ENCODE data around the gene CCL7. TPM values are rescaled to one million over a fixed set of nuclear protein-coding genes. Genes with fewer than 3 reads are reported as not detected.
"Not testable (repeated sequence)": the region's sequence is repeated elsewhere in the genome, so short reads cannot be mapped to it uniquely, and the experiment has no call there.

The CCL7 gene
- total RNA-seq, result not detected

GRCh38 chr17:34269969-34270368 is at the start of gene CCL7:
Gene CCL7, plus strand, starts transcription at chr17:34270221. Its CDS starts 70 bp downstream, at chr17:34270291.
- H3K27me3 Mint-ChIP-seq, result peaks cover 47% of the 10 kb centered on the region
- POLR2A ChIA-PET, result no interaction called here
- no peaks in the 10 kb centered on the region for H3K36me3 Mint-ChIP-seq
- H3K27ac Mint-ChIP-seq, result no peak within 1 kb of the TSS
- intact Hi-C loops (cut with micrococcal nuclease), result no loop called here
- no peaks in the 10 kb centered on the region for H3K9me3 Mint-ChIP-seq
- DNase-seq, result no peak
- H3K4me3 Mint-ChIP-seq, result no peak within 1 kb of the TSS
- H3K4me1 Mint-ChIP-seq (ENCODE audit: low read depth), result no peaks in the 10 kb centered on the region
- CTCF ChIA-PET, result interaction anchor here (2.0 kb wide), 1 partner anchor 91 kb away, joined by 6 read pairs; no protein-coding TSS in a partner anchor

GRCh38 chr17:34220752-34221395 is 49.1 kb upstream of the CCL7 start:
- Mint-ChIP-seq H3K36me3 (peaks cover 1% of the 10 kb centered on the region), H3K27me3 (peaks cover 51% of the 10 kb centered on the region), H3K9me3 (no peaks in the 10 kb centered on the region), H3K4me3 (no peak overlapping the region), H3K27ac (no peak overlapping the region), H3K4me1 (ENCODE audit: low read depth) (no peaks in the 10 kb centered on the region)
- ChIA-PET CTCF (interaction anchor here (1.2 kb wide), 1 partner anchor 141 kb away, joined by 5 read pairs; no protein-coding TSS in a partner anchor), POLR2A (no interaction called here)
- no peak for DNase-seq
- intact Hi-C loops (cut with micrococcal nuclease), result no loop called here

- Mint-ChIP-seq H3K4me3 (no peak overlapping the region), H3K36me3 (peaks cover 1% of the 10 kb centered on the region), H3K27me3 (peaks cover 49% of the 10 kb centered on the region), H3K9me3 (no peaks in the 10 kb centered on the region), H3K4me1 (ENCODE audit: low read depth) (no peaks in the 10 kb centered on the region), H3K27ac (no peak overlapping the region)
- no peak for DNase-seq
- ChIA-PET CTCF (interaction anchor here (1.2 kb wide), 1 partner anchor 140 kb away, joined by 5 read pairs; no protein-coding TSS in a partner anchor), POLR2A (no interaction called here)
- intact Hi-C loops (cut with micrococcal nuclease), result no loop called here
Measured at GRCh38 chr17:34221411-34221810, 48.6 kb upstream of the CCL7 start.

GRCh38 chr17:34222722-34223497 is 47.1 kb upstream of the CCL7 start:
- intact Hi-C loops (cut with micrococcal nuclease), result no loop called here
- Mint-ChIP-seq H3K9me3 (no peaks in the 10 kb centered on the region), H3K4me3 (no peak overlapping the region)

GRCh38 chr17:34225046-34225445 is 45.0 kb upstream of the CCL7 start:
- H3K4me3 Mint-ChIP-seq, result no peak overlapping the region
- intact Hi-C loops (cut with micrococcal nuclease), result no loop called here
- H3K9me3 Mint-ChIP-seq, result peaks cover 6% of the 10 kb centered on the region
- H3K27ac Mint-ChIP-seq, result no peak overlapping the region
- no peaks in the 10 kb centered on the region for H3K4me1 Mint-ChIP-seq (ENCODE audit: low read depth)
- peaks cover 3% of the 10 kb centered on the region for H3K36me3 Mint-ChIP-seq
- ChIA-PET POLR2A (no interaction called here), CTCF (interaction anchor here (1.7 kb wide), 1 partner anchor 23 kb away, joined by 3 read pairs; no protein-coding TSS in a partner anchor)
- peaks cover 46% of the 10 kb centered on the region for H3K27me3 Mint-ChIP-seq
- no peak for DNase-seq

More at GRCh38 chr17:34222722-34223497, 47.1 kb upstream of the CCL7 start:
- Mint-ChIP-seq H3K4me1 (ENCODE audit: low read depth) (no peaks in the 10 kb centered on the region), H3K27me3 (peaks cover 50% of the 10 kb centered on the region), H3K27ac (no peak overlapping the region), H3K36me3 (no peaks in the 10 kb centered on the region)
- ChIA-PET POLR2A (no interaction called here), CTCF (no interaction called here)
- DNase-seq, result no peak

GRCh38 chr17:34226011-34226743 is 43.8 kb upstream of the CCL7 start:
- Mint-ChIP-seq H3K4me3 (no peak overlapping the region), H3K27ac (no peak overlapping the region), H3K9me3 (peaks cover 14% of the 10 kb centered on the region), H3K27me3 (peaks cover 49% of the 10 kb centered on the region), H3K4me1 (ENCODE audit: low read depth) (no peaks in the 10 kb centered on the region), H3K36me3 (peaks cover 4% of the 10 kb centered on the region)
- CTCF ChIA-PET, result interaction anchor here (1.7 kb wide), 1 partner anchor 24 kb away, joined by 3 read pairs; no protein-coding TSS in a partner anchor
- POLR2A ChIA-PET, result no interaction called here
- no peak for DNase-seq
- intact Hi-C loops (cut with micrococcal nuclease), result no loop called here

- ChIA-PET CTCF (no interaction called here), POLR2A (no interaction called here)
- Mint-ChIP-seq H3K4me3 (no peak overlapping the region), H3K27ac (no peak overlapping the region), H3K36me3 (peaks cover 6% of the 10 kb centered on the region), H3K27me3 (peaks cover 49% of the 10 kb centered on the region), H3K9me3 (peaks cover 14% of the 10 kb centered on the region), H3K4me1 (ENCODE audit: low read depth) (no peaks in the 10 kb centered on the region)
- intact Hi-C loops (cut with micrococcal nuclease), result no loop called here
- no peak for DNase-seq
Measured at GRCh38 chr17:34226744-34227034, 43.3 kb upstream of the CCL7 start.

- peaks cover 45% of the 10 kb centered on the region for H3K27me3 Mint-ChIP-seq
- peaks cover 14% of the 10 kb centered on the region for H3K9me3 Mint-ChIP-seq
- H3K4me1 Mint-ChIP-seq (ENCODE audit: low read depth), result not testable (repeated sequence)
Measured at GRCh38 chr17:34227293-34227692, 42.7 kb upstream of the CCL7 start.

GRCh38 chr17:34227707-34228106 is 42.3 kb upstream of the CCL7 start:
- DNase-seq, result no peak
- Mint-ChIP-seq H3K36me3 (peaks cover 6% of the 10 kb centered on the region), H3K4me1 (ENCODE audit: low read depth) (no peaks in the 10 kb centered on the region), H3K27ac (no peak overlapping the region), H3K9me3 (peaks cover 14% of the 10 kb centered on the region), H3K27me3 (peaks cover 47% of the 10 kb centered on the region), H3K4me3 (no peak overlapping the region)
- intact Hi-C loops (cut with micrococcal nuclease), result no loop called here
- ChIA-PET POLR2A (no interaction called here), CTCF (no interaction called here)

More at GRCh38 chr17:34227293-34227692, 42.7 kb upstream of the CCL7 start:
- H3K36me3 Mint-ChIP-seq; POLR2A ChIA-PET; DNase-seq; H3K27ac Mint-ChIP-seq; CTCF ChIA-PET; intact Hi-C loops (cut with micrococcal nuclease); H3K4me3 Mint-ChIP-seq: not testable (repeated sequence)

- CTCF ChIA-PET, result no interaction called here
- intact Hi-C loops (cut with micrococcal nuclease), result no loop called here
- DNase-seq, result no peak
- Mint-ChIP-seq H3K4me1 (ENCODE audit: low read depth) (no peaks in the 10 kb centered on the region), H3K4me3 (no peak overlapping the region), H3K36me3 (peaks cover 6% of the 10 kb centered on the region), H3K27ac (no peak overlapping the region), H3K9me3 (peaks cover 14% of the 10 kb centered on the region), H3K27me3 (peaks cover 48% of the 10 kb centered on the region)
- POLR2A ChIA-PET, result no interaction called here
Measured at GRCh38 chr17:34228781-34229180, 41.2 kb upstream of the CCL7 start.

GRCh38 chr17:34230342-34230741 is 39.7 kb upstream of the CCL7 start:
- H3K27me3 Mint-ChIP-seq, result peaks cover 46% of the 10 kb centered on the region

GRCh38 chr17:34234616-34235015 is 35.4 kb upstream of the CCL7 start:
- no peak for DNase-seq
- H3K9me3 Mint-ChIP-seq, result peaks cover 11% of the 10 kb centered on the region
- CTCF ChIA-PET, result no interaction called here
- intact Hi-C loops (cut with micrococcal nuclease), result no loop called here
- peaks cover 5% of the 10 kb centered on the region for H3K36me3 Mint-ChIP-seq
- H3K27ac Mint-ChIP-seq, result no peak overlapping the region
- POLR2A ChIA-PET, result no interaction called here
- no peak overlapping the region for H3K4me3 Mint-ChIP-seq
- no peaks in the 10 kb centered on the region for H3K4me1 Mint-ChIP-seq (ENCODE audit: low read depth)
- peaks cover 41% of the 10 kb centered on the region for H3K27me3 Mint-ChIP-seq

More at GRCh38 chr17:34230342-34230741, 39.7 kb upstream of the CCL7 start:
- POLR2A ChIA-PET, result no interaction called here
- H3K4me1 Mint-ChIP-seq (ENCODE audit: low read depth), result no peaks in the 10 kb centered on the region
- H3K9me3 Mint-ChIP-seq, result peaks cover 14% of the 10 kb centered on the region
- no peak overlapping the region for H3K4me3 Mint-ChIP-seq
- H3K36me3 Mint-ChIP-seq, result peaks cover 6% of the 10 kb centered on the region
- CTCF ChIA-PET, result interaction anchor here (1.0 kb wide), 2 partner anchors 30 to 130 kb away, joined by 3 read pairs; no protein-coding TSS in a partner anchor
- intact Hi-C loops (cut with micrococcal nuclease), result no loop called here
- H3K27ac Mint-ChIP-seq, result no peak overlapping the region
- DNase-seq, result no peak

Measured in activated CD4-positive, alpha-beta memory T cell treated with anti-CD3 and anti-CD28 coated beads for 36 hours (primary cell).